Neuron (in vitro differentiated cells): ENCODE measurements around the gene CSF2.
"Not testable (repeated sequence)": the region's sequence is repeated elsewhere in the genome, so short reads cannot be mapped to it uniquely, and the experiment has no call there.

Source experiments
- H2AFZ ChIP-seq: one replicate; pipeline ENCODE4 v1.6.1; 2013; ENCODE audit warnings: low read depth, mild to moderate bottlenecking, inconsistent platforms, low read length, moderate library complexity
- H3K27me3 ChIP-seq: one replicate; pipeline ENCODE4 v1.6.1; 2013; ENCODE audit warnings: low read length; ENCODE audit not compliant: insufficient read depth
- H3K36me3 ChIP-seq: one replicate; pipeline ENCODE4 v1.6.1; 2013; ENCODE audit warnings: low read length; ENCODE audit not compliant: insufficient read depth
- H3K4me1 ChIP-seq: one replicate; pipeline ENCODE4 v1.6.1; 2013; ENCODE audit warnings: low read length; ENCODE audit not compliant: insufficient read depth
- H3K4me3 ChIP-seq: 2 replicates; pipeline ENCODE4 v1.5.1; 2013; ENCODE audit warnings: mild to moderate bottlenecking, low read length, moderate library complexity
- H3K9me3 ChIP-seq: one replicate; pipeline ENCODE4 v1.6.1; 2013; ENCODE audit warnings: low read length

CSF2 gene

DNA sequence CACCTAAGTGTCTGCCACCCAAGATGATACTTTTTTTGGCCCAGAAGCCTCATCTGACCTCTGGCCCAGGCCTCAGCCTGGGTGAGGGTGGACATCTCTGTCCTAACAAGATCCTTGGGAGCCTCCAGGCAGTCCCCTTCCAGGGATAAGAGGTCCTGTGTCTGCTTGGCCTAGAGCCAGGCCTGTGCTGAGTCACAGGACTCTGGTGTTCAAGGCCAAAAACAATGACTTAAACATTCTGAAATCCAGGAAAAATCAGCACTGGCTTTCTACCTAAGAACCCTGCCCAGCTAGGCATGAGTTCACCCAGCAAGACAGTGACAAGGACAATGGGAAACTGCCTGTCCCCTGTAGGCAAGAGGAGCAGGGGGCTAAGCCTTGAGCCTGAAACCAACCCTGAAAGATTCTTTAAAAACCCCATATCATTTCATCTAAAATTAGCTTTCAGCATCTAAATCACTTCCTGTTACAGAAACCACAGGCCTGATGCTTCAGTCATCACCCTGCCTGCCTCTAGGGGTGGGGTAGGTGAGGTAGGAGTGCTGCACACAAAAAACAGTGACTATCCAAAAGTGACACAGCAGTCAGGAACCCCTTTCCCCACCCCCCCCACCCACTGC lies 29.9 kb downstream of the CSF2 start:
- peaks cover 3% of the 10 kb centered on the region for H3K27me3 ChIP-seq
- no peaks in the 10 kb centered on the region for H3K36me3 ChIP-seq
- no peak overlapping the region for H2AFZ ChIP-seq
- H3K9me3 ChIP-seq: no peaks in the 10 kb centered on the region
- H3K4me3 ChIP-seq: no peak overlapping the region
- H3K4me1 ChIP-seq: no peaks in the 10 kb centered on the region

DNA sequence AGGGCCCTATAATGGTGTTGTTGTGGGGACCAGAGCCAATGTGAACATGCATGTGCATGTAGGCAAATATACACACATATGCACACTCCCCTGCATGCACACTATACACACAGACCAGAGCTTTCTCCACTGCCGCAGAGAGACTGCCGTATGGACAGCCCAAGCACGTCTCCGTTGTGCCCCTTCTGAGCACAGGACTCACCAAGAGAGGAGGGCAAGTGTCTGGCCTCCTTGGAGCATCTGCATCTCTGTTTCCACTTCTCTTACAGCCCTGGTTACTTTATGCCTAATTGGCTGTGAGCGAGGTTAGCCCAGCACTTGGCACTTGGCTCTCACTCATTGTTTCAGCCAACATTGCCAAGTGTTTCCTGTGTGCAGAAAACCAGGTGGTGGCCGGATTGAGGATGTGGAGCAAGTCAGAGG lies 30.4 kb downstream of the CSF2 start:
- Histone ChIP-seq H3K27me3 (peaks cover 3% of the 10 kb centered on the region), H2AFZ (no peak overlapping the region), H3K9me3 (no peaks in the 10 kb centered on the region), H3K4me3 (no peak overlapping the region), H3K36me3 (no peaks in the 10 kb centered on the region), H3K4me1 (no peaks in the 10 kb centered on the region)

DNA sequence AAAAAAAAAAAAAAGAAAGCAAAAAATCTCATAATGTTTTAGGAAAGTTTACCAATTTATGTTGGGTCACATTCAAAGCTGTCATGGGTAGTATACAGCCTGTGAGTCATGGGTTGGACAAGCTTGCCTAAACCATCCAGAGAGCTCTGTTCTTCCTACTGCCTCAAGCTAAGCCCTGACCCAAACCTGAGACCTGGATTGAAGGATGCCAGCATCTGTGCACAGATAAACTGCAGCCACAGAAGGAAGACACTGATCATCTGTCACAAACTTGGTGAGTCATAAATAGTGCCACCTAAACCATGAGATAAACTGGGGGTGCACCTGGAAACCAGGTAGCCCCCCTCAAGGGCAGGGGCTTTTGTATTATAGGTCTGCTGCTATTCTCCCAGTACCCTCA lies 31.0 kb downstream of the CSF2 start:
- Histone ChIP-seq H3K4me1 (no peaks in the 10 kb centered on the region), H3K9me3 (no peaks in the 10 kb centered on the region), H3K36me3 (no peaks in the 10 kb centered on the region), H3K27me3 (peaks cover 3% of the 10 kb centered on the region), H2AFZ (no peak overlapping the region), H3K4me3 (no peak overlapping the region)

DNA sequence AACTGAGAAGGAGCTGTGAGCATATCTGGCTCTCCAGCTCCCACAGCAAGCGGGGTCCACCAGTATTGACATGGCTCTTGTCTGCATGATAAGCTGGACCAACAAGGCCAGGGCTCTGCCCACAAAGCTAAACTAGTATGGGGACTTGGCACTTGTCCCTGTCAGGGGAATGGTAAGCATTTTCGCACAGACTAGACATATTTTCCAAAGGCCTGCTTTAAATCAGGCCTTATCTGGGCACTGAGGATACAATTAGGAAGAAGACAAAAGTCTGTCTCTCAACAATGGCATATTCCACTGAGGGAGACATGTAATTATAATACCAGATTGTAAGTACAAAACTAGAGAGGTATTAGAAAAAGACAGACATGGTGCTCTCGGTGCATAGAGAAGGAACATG lies 32.1 kb downstream of the CSF2 start:
- Histone ChIP-seq H3K36me3 (no peaks in the 10 kb centered on the region), H3K27me3 (no peaks in the 10 kb centered on the region), H3K9me3 (no peaks in the 10 kb centered on the region), H2AFZ (no peak overlapping the region), H3K4me1 (no peaks in the 10 kb centered on the region), H3K4me3 (no peak overlapping the region)

DNA sequence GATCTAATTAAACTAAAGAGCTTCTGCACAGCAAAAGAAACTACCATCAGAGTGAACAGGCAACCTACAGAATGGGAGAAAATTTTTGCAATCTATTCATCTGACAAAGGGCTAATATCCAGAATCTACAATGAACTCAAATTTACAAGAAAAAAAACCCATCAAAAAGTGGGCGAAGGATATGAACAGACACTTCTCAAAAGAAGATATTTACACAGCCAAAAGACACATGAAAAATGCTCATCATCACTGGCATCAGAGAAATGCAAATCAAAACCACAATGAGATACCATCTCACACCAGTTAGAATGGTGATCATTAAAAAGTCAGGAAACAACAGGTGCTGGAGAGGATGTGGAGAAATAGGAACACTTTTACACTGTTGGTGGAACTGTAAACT lies 34.9 kb downstream of the CSF2 start:
- H3K9me3 ChIP-seq, H3K36me3 ChIP-seq, H3K27me3 ChIP-seq, H2AFZ ChIP-seq, H3K4me1 ChIP-seq, H3K4me3 ChIP-seq: not testable (repeated sequence)

DNA sequence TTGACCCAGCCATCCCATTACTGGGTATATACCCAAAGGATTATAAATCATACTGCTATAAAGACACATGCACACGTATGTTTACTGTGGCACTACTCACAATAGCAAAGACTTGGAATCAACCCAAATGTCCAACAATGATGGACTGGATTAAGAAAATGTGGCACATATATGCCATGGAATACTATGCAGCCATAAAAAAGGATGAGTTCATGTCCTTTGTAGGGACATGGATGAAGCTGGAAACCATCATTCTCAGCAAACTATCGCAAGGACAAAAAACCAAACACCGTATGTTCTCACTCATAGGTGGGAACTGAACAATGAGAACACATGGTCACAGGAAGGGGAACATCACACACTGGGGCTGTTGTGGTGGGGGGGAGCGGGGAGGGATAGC lies 35.4 kb downstream of the CSF2 start:
- not testable (repeated sequence) for H3K9me3 ChIP-seq

DNA sequence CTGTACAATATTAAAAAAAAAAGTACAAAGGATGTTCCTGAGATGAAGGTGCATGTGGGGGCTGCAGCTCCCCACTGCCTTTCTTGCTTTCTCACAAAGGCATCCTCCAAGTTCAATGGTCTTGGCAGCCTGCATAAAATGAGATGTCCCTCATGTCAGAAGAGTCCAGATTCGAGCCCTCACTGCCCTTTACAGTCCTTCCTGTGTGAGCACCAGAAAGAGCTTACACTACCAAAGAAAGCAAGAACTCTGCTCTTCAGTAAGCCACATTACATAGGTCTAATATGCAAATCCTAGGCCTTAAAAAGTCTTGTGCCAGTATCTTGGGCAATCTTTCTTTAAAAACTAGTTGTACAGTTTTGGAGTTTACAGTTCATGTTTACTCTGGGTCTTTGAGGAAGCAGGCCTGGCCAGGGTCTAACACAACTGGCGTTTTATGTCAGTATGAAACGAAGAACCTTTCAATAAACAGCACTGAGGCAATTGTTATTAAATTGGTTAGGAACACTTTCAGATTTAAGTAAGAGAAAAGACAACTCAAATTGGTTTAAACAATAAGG lies 36.0 kb downstream of the CSF2 start:
- H3K4me1 ChIP-seq: no peaks in the 10 kb centered on the region
- H3K4me3 ChIP-seq: no peak overlapping the region
- no peaks in the 10 kb centered on the region for H3K27me3 ChIP-seq
- no peaks in the 10 kb centered on the region for H3K36me3 ChIP-seq
- no peaks in the 10 kb centered on the region for H3K9me3 ChIP-seq
- no peak overlapping the region for H2AFZ ChIP-seq

More for the DNA sequence above, 35.4 kb downstream of the CSF2 start:
- not testable (repeated sequence) for H3K4me3 ChIP-seq, H3K4me1 ChIP-seq, H2AFZ ChIP-seq, H3K36me3 ChIP-seq, H3K27me3 ChIP-seq

DNA sequence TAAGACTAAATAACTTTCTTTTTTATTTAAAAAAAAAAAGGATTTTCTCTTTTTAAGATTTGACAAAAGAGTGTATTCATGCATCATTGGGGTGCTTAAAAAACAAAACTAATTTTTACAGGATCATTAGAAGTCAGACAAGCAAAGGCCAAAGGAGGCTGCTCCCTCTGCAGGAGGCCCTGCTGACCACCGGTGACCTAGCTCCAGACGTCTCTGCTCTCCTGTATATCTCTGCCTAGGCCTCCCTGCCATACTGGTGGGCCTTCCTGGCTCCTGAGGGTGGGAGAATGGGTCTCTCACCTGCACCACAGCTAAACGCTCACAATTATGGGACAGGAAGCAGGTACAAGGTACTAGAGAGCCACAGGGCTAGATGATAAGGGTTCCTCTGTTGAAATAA lies 36.6 kb downstream of the CSF2 start:
- H3K36me3 ChIP-seq: no peaks in the 10 kb centered on the region
- H3K4me3 ChIP-seq: no peak overlapping the region
- no peak overlapping the region for H2AFZ ChIP-seq
- no peaks in the 10 kb centered on the region for H3K4me1 ChIP-seq
- no peaks in the 10 kb centered on the region for H3K9me3 ChIP-seq
- no peaks in the 10 kb centered on the region for H3K27me3 ChIP-seq

DNA sequence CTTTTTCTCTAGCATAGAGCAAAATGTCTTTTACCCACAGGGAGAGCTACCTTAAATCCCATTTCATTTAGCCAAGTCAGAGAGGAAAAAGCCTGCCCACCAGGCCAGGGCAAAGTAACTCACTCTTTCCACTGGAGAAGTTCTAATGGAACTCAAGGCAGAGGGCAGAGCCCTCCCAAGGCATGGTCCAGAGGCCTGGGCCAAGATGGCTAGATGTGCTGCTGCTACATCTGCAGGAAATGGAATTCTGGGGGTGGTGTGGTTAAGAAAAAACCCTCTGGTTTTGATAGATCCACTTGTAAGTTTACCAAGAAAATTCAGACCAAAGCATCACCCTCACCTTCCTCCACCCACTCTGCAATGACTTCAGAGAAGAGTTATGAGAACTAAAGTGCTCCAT lies 37.3 kb downstream of the CSF2 start:
- Histone ChIP-seq H3K27me3 (no peaks in the 10 kb centered on the region), H3K4me1 (no peaks in the 10 kb centered on the region), H3K36me3 (no peaks in the 10 kb centered on the region), H3K4me3 (no peak overlapping the region), H2AFZ (no peak overlapping the region), H3K9me3 (no peaks in the 10 kb centered on the region)

DNA sequence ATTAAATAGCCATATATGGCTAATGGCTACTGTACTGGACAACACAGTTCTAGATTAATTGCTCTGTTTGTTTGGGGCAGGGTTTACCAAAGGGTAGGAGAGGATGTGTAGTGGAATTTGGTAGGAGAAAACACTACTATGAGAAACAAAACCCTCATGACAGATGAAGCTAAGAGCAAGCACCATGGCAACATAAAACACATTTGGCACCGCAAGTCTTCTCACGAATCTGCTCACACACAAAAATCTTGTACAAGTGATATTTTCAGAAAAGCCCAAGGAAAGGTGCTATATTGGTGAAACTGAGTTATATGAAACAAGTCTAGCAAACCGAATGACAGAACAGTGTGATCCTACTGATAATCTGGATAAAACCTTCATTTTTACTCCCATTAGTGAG lies 38.5 kb downstream of the CSF2 start:
- H3K9me3 ChIP-seq: no peaks in the 10 kb centered on the region
- no peaks in the 10 kb centered on the region for H3K36me3 ChIP-seq
- H3K4me3 ChIP-seq: no peak overlapping the region
- H3K4me1 ChIP-seq: no peaks in the 10 kb centered on the region
- no peaks in the 10 kb centered on the region for H3K27me3 ChIP-seq
- no peak overlapping the region for H2AFZ ChIP-seq

DNA sequence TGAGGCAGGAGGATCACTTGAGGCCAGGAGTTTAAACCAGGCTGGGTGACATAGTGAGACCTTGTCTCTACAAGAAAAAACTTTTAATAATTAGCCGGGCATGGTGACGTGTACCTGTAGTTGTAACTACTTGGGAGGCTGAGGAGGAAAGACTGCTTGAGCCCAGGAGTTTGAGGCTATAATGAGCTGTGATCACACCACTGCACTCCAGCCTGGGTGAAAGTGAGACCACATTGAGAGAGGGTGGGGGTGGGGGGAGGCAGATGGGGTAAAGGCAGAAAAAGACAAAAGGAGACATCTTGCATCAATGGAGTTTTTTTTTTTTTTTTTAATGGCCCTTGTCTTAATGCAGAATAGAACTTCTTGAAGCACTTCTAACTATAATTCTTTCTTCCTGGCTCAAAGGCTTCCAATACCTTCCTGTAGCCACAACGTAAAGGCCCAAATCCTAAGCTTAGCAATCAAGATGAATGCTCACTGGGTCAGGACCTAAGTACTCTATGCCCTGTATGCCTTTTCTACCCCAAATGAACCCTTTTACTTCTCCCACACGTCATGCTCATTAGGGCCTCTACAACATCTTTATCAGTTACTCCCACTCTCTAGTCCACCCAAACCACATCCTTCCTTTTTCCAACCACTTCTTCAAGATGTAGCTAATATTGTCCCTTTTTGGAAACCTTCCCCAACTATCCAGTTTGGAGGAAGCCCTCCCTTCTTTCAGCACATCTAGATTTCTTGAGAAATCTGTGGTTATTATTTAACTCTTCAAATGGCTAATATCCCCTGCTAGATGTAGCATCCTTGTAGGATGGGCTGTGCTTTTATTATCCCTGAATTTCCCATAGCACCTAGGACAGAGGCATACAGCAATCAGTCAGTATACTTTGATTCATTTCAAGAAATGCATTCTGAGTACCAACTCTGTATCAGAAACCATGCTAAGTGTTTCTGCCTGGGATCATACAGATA lies 40.8 kb downstream of the CSF2 start:
- no peaks in the 10 kb centered on the region for H3K4me1 ChIP-seq
- H3K27me3 ChIP-seq: no peaks in the 10 kb centered on the region
- H3K4me3 ChIP-seq: no peak overlapping the region
- H3K36me3 ChIP-seq: no peaks in the 10 kb centered on the region
- H2AFZ ChIP-seq: no peak overlapping the region
- no peaks in the 10 kb centered on the region for H3K9me3 ChIP-seq

DNA sequence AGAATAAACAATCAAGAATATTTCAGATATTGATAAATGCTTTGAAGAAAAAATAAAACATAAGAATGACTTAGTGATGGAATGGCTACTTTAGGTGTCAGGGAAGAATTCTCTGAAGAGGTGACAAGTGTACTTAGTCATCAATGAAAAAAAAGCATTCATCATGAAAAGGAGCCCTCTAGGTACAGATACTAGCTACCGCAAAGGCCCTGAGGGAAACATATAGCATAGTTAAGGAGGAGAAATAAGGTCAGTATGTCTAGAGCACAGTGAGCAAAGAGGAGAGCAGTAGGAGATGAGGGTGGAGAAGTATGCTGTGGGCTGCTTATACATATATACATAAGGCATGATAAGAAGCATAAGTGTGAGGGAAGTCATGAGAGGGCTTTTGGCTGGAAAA lies 41.8 kb downstream of the CSF2 start:
- H3K4me3 ChIP-seq: no peak overlapping the region
- no peaks in the 10 kb centered on the region for H3K27me3 ChIP-seq
- no peaks in the 10 kb centered on the region for H3K4me1 ChIP-seq
- no peaks in the 10 kb centered on the region for H3K9me3 ChIP-seq
- no peak overlapping the region for H2AFZ ChIP-seq
- no peaks in the 10 kb centered on the region for H3K36me3 ChIP-seq

DNA sequence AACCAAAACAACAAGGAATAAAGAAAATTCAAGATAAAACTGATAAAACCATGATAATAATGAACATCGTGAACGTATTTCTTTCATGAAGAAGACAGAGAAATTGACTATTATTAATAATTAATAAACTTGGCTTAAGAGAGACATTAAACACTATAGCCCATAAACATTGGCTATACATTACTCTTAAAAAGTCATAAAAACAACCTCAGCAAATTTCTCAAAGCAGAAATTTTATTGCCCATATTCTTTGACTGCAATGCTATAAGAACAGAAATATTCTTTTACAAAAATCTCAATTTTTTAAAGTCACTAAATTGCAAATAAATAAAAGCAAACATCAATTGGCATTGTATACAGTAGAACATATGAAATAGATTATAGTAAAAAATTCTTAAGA lies 42.5 kb downstream of the CSF2 start:
- H3K36me3 ChIP-seq: no peaks in the 10 kb centered on the region
- H2AFZ ChIP-seq: no peak overlapping the region
- no peaks in the 10 kb centered on the region for H3K4me1 ChIP-seq
- H3K9me3 ChIP-seq: no peaks in the 10 kb centered on the region
- no peaks in the 10 kb centered on the region for H3K27me3 ChIP-seq
- no peak overlapping the region for H3K4me3 ChIP-seq
